Osteocyte (in vitro differentiated cells): Measurements from ENCODE around the gene PDCD1. TPM values are rescaled to one million over a fixed set of nuclear protein-coding genes. Genes with fewer than 3 reads are reported as not detected.

Source experiments
- DNase-seq: peaks from one replicate; pipeline ENCODE4 v3.0.0; 2021; ENCODE audit warnings: mixed read lengths; ENCODE audit not compliant: unreplicated experiment; ENCODE audit errors: extremely low spot score
- H3K27ac Mint-ChIP-seq: one replicate; pipeline ENCODE4 v1.8.0; 2021; ENCODE audit warnings: mild to moderate bottlenecking, mixed read lengths; ENCODE audit not compliant: unreplicated experiment
- H3K27me3 Mint-ChIP-seq: one replicate; pipeline ENCODE4 v1.8.0; 2021; ENCODE audit warnings: mixed read lengths; ENCODE audit not compliant: unreplicated experiment
- H3K36me3 Mint-ChIP-seq: one replicate; pipeline ENCODE4 v1.8.0; 2021; ENCODE audit warnings: mixed read lengths; ENCODE audit not compliant: unreplicated experiment
- H3K4me1 Mint-ChIP-seq: one replicate; pipeline ENCODE4 v1.8.0; 2021; ENCODE audit warnings: mixed read lengths; ENCODE audit not compliant: unreplicated experiment
- H3K4me3 Mint-ChIP-seq: one replicate; pipeline ENCODE4 v1.8.0; 2021; ENCODE audit warnings: mild to moderate bottlenecking, moderate library complexity, mixed read lengths; ENCODE audit not compliant: unreplicated experiment
- H3K9me3 Mint-ChIP-seq: one replicate; pipeline ENCODE4 v1.8.0; 2021; ENCODE audit warnings: mixed read lengths; ENCODE audit not compliant: unreplicated experiment
- total RNA-seq: library from RNA; stranded (reverse); gene quantifications from 2 replicates; pipeline ENCODE4 v1.2.1, GENCODE V29; 2021
- TF ChIP-seq, protein P1 (sequence below): fragments of 200-600 bp; sonication (generic); IDR thresholded peaks from 2 replicates; pipeline ENCODE4 v1.5.0; 2021; ENCODE audit warnings: antibody characterized with exemption, mild to moderate bottlenecking, moderate library complexity

Gene PDCD1
- total RNA-seq, 1 donor from 2014 or later, result not detected

DNA sequence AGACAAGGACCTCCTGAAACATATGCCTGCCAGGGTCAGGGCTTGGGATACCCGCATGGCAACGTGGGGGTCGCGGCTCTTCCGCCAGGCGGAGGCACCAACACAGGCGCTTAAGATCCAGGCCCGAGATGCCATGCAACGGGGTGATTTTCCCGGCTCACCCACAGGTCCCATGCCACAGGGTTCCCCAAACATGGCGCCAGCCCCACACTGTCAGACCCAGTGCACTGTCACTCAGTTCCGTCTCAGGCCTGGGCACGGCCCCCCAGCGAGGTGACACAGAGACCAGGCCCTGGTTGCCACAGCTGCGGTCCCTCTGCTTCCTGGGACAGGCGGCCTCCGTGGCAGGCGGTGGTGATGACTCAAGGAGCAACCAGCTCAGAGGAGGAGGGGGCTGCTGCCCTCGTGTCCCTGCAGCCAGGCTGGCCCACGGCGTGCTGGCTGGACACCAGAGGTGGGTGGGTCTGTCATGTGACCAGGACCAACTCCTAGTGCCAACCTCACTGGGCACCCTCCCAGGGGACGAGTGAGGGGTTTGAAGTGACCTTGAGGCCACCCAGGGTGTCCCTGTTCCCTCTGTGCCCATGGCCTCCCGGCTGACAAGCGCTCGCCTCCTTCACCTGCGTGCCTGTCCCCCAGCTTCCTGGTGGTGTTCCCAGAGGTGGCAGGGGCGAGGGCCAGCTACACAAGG is 4.9 kb downstream of the PDCD1 start:
- H3K4me3 Mint-ChIP-seq, result no peak overlapping the region
- no peak overlapping the region for H3K27ac Mint-ChIP-seq
- H3K27me3 Mint-ChIP-seq, result peaks cover 1% of the 10 kb centered on the region
- no peak for DNase-seq
- H3K4me1 Mint-ChIP-seq, result no peaks in the 10 kb centered on the region
- H3K36me3 Mint-ChIP-seq, result no peaks in the 10 kb centered on the region
- TF ChIP-seq, protein P1, sequence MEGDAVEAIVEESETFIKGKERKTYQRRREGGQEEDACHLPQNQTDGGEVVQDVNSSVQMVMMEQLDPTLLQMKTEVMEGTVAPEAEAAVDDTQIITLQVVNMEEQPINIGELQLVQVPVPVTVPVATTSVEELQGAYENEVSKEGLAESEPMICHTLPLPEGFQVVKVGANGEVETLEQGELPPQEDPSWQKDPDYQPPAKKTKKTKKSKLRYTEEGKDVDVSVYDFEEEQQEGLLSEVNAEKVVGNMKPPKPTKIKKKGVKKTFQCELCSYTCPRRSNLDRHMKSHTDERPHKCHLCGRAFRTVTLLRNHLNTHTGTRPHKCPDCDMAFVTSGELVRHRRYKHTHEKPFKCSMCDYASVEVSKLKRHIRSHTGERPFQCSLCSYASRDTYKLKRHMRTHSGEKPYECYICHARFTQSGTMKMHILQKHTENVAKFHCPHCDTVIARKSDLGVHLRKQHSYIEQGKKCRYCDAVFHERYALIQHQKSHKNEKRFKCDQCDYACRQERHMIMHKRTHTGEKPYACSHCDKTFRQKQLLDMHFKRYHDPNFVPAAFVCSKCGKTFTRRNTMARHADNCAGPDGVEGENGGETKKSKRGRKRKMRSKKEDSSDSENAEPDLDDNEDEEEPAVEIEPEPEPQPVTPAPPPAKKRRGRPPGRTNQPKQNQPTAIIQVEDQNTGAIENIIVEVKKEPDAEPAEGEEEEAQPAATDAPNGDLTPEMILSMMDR, result no peak
- no peaks in the 10 kb centered on the region for H3K9me3 Mint-ChIP-seq

DNA sequence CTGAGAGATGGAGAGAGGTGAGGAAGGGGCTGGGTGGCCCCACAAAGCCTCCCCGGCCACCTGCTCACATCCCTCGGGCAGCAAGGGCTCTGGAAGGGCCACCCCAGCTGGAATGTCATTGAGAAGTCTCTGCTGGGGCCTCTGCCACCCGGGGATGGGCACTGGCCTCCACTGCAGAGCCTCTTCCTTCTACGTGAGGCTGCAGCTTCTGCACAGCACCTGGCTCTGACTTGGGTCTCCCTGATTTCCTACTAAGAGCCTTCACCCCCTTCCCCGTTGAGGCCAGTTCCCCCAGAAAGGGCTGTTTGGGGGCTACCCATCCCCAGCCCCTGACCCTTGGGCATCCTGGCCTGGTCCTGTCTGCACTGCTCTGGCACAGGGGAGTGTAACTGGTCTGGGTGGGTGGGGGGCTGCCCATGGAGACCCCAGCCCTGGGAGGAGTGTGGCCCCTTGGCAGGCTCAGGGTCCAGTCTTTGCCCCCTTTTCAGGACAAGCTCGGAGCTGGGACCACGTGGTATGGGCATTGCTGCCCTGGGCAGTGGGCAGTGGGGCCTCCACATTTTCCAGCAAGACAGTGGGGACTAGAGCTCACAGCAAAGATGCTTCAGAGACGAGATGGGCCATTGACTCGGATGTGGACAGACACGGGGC is 5.6 kb downstream of the PDCD1 start:
- no peak for DNase-seq
- TF ChIP-seq, protein P1, result no peak
- Mint-ChIP-seq H3K9me3 (no peaks in the 10 kb centered on the region), H3K27me3 (peaks cover 4% of the 10 kb centered on the region), H3K4me1 (no peaks in the 10 kb centered on the region), H3K4me3 (no peak overlapping the region), H3K36me3 (no peaks in the 10 kb centered on the region), H3K27ac (no peak overlapping the region)

DNA sequence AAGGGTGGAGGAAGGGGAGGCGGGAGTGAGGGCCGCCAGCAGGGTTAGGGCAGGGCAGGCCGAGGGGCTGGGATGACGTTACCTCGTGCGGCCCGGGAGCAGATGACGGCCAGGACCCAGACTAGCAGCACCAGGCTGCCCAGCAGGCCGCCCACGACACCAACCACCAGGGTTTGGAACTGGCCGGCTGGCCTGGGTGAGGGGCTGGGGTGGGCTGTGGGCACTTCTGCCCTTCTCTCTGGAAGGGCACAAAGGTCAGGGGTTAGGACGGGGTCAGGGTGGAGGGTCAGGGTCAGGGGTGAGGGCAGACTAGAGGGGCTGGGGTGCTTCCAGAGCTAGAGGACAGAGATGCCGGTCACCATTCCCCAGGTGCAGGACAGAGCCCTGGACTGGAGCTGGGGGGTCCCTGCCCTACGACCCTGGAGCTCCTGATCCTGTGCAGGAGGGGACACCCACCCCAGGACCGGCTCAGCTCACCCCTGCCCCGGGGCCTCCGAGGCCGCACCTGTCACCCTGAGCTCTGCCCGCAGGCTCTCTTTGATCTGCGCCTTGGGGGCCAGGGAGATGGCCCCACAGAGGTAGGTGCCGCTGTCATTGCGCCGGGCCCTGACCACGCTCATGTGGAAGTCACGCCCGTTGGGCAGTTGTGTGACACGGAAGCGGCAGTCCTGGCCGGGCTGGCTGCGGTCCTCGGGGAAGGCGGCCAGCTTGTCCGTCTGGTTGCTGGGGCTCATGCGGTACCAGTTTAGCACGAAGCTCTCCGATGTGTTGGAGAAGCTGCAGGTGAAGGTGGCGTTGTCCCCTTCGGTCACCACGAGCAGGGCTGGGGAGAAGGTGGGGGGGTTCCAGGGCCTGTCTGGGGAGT is 6.3 kb downstream of the PDCD1 start:
- H3K36me3 Mint-ChIP-seq, result no peaks in the 10 kb centered on the region
- TF ChIP-seq, protein P1, result no peak
- no peak for DNase-seq
- H3K4me1 Mint-ChIP-seq, result no peaks in the 10 kb centered on the region
- no peaks in the 10 kb centered on the region for H3K9me3 Mint-ChIP-seq
- H3K27ac Mint-ChIP-seq, result no peak overlapping the region
- H3K27me3 Mint-ChIP-seq, result peaks cover 4% of the 10 kb centered on the region
- H3K4me3 Mint-ChIP-seq, result no peak overlapping the region

DNA sequence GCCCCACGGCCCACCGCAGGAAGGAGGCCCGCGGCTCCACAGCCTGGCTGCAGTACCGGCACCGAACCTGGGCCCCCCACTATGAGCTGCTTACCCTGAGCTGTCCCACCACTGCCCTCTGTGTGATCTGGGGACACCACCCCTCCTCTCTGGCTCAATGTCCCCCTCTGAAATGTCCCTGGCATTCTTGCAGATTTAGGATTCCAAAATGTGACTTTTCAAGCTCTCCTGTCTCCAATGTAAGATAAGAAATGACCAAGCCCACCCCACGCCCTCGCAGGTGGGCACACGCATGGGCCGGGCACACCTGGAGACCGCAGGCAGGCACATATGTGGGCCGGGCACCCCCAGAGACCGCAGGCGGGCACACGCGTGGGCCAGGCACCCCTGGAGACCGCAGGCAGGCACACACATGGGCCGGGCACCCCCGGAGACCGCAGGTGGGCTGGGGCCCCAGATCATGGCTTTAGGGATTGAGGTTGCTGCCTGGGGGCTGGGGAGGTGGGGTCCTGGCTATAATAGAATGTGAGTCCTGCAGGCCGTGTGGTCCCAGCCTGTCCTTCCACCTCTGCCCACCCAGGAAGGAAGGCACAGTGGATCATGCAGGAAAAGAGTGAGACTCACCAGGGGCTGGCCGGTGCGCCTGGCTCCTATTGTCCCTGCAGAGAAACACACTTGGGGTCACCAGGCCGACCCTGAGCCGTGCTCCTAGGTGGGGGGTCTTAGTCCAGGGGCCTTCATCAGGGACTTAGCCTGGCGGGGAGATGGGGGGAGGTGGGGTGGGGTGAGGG is 7.2 kb downstream of the PDCD1 start:
- Mint-ChIP-seq H3K4me1 (no peaks in the 10 kb centered on the region), H3K36me3 (no peaks in the 10 kb centered on the region), H3K4me3 (no peak overlapping the region), H3K27me3 (peaks cover 6% of the 10 kb centered on the region), H3K9me3 (no peaks in the 10 kb centered on the region), H3K27ac (no peak overlapping the region)
- TF ChIP-seq, protein P1, result no peak
- no peak for DNase-seq
